HG02798 (cell line): ENCODE results near the gene MED25.

Experiments used
- ATAC-seq: cut with Tn5 transposase; IDR thresholded peaks from one replicate; pipeline ENCODE4 v1.9.1; 2021; ENCODE audit warnings: mild to moderate bottlenecking; ENCODE audit not compliant: unreplicated experiment, poor library complexity

The MED25 gene

GRCh38 chr19:49869484-49870308 lies 51.6 kb downstream of the MED25 start:
- peak; percentile 73 for ATAC-seq

GRCh38 chr19:49870309-49870901 lies 52.3 kb downstream of the MED25 start:
- no peak for ATAC-seq

GRCh38 chr19:49871349-49871985 lies 53.4 kb downstream of the MED25 start:
- no peak for ATAC-seq

GRCh38 chr19:49872245-49873128 lies 54.4 kb downstream of the MED25 start:
- ATAC-seq: no peak

- no peak for ATAC-seq
These were observed 55.0 kb downstream of the MED25 start for GRCh38 chr19:49873129-49873521.

GRCh38 chr19:49873834-49874233 lies 55.7 kb downstream of the MED25 start:
- ATAC-seq: no peak

- ATAC-seq: no peak
These were observed 56.5 kb downstream of the MED25 start for GRCh38 chr19:49874503-49875157.

GRCh38 chr19:49875177-49875576 lies 57.1 kb downstream of the MED25 start:
- no peak for ATAC-seq

GRCh38 chr19:49875857-49876421 lies 57.9 kb downstream of the MED25 start:
- no peak for ATAC-seq

- ATAC-seq: peak; percentile 53
These were observed 58.4 kb downstream of the MED25 start for GRCh38 chr19:49876422-49877019.

- ATAC-seq: peak; percentile 68
These were observed 59.2 kb downstream of the MED25 start, which contains the start of the genes AKT1S1 and TBC1D17 for GRCh38 chr19:49877020-49877878. TSS of gene AKT1S1 (minus strand) at chr19:49877355. CDS start at chr19:49873295, 4,060 bp downstream. TSS of gene TBC1D17 (plus strand) at chr19:49877702. CDS start at chr19:49877724, 22 bp downstream.

GRCh38 chr19:49877879-49878743 lies 60.0 kb downstream of the MED25 start:
- peak; percentile 61 for ATAC-seq

GRCh38 chr19:49878744-49879070 lies 60.6 kb downstream of the MED25 start:
- ATAC-seq: no peak

- ATAC-seq: no peak
These were observed 61.3 kb downstream of the MED25 start for GRCh38 chr19:49879243-49879963.

GRCh38 chr19:49880162-49880869 lies 62.2 kb downstream of the MED25 start:
- ATAC-seq: no peak

- ATAC-seq: no peak
These were observed 63.1 kb downstream of the MED25 start for GRCh38 chr19:49881186-49881585.
